ENCODE measurements around the gene FOXC1.

DNA sequence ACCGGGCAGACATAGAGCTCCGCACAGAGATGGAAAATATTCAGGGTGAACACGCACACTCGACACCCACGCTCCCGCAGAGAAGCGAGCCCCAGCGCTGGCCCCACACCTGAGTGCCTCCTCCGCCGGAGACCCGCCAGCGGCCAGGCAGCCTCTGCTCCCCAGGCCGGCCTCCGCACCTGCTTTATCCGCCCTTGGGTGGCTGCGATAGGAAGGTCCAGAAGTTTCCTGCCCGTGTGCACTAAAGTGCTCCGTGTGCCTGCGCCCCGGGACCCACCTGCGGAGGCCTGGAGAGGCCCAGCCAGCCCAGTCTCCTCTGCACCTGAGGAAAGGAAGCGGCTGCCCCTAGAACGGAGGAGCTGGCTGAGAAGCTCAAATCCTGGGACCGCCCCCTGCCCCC lies 10.8 kb upstream of the FOXC1 start:
- TF ChIP-seq, protein P1, sequence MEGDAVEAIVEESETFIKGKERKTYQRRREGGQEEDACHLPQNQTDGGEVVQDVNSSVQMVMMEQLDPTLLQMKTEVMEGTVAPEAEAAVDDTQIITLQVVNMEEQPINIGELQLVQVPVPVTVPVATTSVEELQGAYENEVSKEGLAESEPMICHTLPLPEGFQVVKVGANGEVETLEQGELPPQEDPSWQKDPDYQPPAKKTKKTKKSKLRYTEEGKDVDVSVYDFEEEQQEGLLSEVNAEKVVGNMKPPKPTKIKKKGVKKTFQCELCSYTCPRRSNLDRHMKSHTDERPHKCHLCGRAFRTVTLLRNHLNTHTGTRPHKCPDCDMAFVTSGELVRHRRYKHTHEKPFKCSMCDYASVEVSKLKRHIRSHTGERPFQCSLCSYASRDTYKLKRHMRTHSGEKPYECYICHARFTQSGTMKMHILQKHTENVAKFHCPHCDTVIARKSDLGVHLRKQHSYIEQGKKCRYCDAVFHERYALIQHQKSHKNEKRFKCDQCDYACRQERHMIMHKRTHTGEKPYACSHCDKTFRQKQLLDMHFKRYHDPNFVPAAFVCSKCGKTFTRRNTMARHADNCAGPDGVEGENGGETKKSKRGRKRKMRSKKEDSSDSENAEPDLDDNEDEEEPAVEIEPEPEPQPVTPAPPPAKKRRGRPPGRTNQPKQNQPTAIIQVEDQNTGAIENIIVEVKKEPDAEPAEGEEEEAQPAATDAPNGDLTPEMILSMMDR (IDR thresholded peaks at IDR 0.05; ENCODE audit: poor library complexity, severe bottlenecking) = no peak
- TF ChIP-seq RAD21 (conservative IDR thresholded peaks at IDR 0.05) (no peak), EZH2 (IDR thresholded peaks at IDR 0.05; ENCODE audit: borderline replicate concordance, insufficient read depth, low read length, poor library complexity, severe bottlenecking) (no peak), POLR2AphosphoS5 (IDR thresholded peaks at IDR 0.05) (no peak), EP300 (conservative IDR thresholded peaks at IDR 0.05; ENCODE audit: poor library complexity, severe bottlenecking) (no peak)

Measured in neural cell (in vitro differentiated cells).